Measurements from ENCODE around the gene CD27. TPM values are rescaled to one million over a fixed set of nuclear protein-coding genes. Genes with fewer than 3 reads are reported as not detected.

The CD27 gene
- total and polyA plus RNA-seq, 2 experiments from 2014 or later = 0.53 TPM; not detected in 1

DNA sequence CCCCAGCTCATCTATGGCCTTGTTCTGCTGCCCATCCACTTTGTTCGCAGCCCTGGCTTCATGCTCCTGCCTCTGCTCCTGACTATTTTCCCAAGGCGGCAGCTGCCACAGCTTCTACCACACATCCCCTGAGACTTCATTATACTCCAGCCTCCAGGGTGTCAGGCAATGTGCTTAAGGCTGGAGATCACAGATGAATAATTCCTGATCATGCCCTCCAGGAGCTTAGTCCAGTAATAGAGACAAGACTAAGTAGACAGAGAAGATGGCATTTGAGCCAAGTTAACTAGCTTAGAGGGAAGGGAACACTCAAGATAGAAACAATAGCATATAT, 14.2 kb downstream of the CD27 start:
- H3K27me3 Mint-ChIP-seq (ENCODE audit: insufficient read depth, low read depth, poor library complexity) = peaks cover 8% of the 10 kb centered on the region
- no peaks in the 10 kb centered on the region for H3F3A ChIP-seq (replicated peaks; ENCODE audit: low read depth)
- H3K4me1 Mint-ChIP-seq = no peaks in the 10 kb centered on the region
- H3K36me3 ChIP-seq (ENCODE audit: insufficient read depth) = peaks cover under 1% of the 10 kb centered on the region; the same call in 1 of the 2 replicates
- H3K27ac ChIP-seq (ENCODE audit: low read depth) = no peak overlapping the region
- no peaks in the 10 kb centered on the region for H3K9me3 Mint-ChIP-seq
- H3K27ac Mint-ChIP-seq = no peak overlapping the region
- H3K36me3 Mint-ChIP-seq (ENCODE audit: low read depth) = peaks cover 35% of the 10 kb centered on the region
- no peaks in the 10 kb centered on the region for H3K27me3 ChIP-seq (ENCODE audit: insufficient read depth)
- TF ChIP-seq EZH2phosphoT487 (IDR thresholded peaks at IDR 0.05; ENCODE audit: unreplicated experiment) = no peak
- TF ChIP-seq, protein P1, sequence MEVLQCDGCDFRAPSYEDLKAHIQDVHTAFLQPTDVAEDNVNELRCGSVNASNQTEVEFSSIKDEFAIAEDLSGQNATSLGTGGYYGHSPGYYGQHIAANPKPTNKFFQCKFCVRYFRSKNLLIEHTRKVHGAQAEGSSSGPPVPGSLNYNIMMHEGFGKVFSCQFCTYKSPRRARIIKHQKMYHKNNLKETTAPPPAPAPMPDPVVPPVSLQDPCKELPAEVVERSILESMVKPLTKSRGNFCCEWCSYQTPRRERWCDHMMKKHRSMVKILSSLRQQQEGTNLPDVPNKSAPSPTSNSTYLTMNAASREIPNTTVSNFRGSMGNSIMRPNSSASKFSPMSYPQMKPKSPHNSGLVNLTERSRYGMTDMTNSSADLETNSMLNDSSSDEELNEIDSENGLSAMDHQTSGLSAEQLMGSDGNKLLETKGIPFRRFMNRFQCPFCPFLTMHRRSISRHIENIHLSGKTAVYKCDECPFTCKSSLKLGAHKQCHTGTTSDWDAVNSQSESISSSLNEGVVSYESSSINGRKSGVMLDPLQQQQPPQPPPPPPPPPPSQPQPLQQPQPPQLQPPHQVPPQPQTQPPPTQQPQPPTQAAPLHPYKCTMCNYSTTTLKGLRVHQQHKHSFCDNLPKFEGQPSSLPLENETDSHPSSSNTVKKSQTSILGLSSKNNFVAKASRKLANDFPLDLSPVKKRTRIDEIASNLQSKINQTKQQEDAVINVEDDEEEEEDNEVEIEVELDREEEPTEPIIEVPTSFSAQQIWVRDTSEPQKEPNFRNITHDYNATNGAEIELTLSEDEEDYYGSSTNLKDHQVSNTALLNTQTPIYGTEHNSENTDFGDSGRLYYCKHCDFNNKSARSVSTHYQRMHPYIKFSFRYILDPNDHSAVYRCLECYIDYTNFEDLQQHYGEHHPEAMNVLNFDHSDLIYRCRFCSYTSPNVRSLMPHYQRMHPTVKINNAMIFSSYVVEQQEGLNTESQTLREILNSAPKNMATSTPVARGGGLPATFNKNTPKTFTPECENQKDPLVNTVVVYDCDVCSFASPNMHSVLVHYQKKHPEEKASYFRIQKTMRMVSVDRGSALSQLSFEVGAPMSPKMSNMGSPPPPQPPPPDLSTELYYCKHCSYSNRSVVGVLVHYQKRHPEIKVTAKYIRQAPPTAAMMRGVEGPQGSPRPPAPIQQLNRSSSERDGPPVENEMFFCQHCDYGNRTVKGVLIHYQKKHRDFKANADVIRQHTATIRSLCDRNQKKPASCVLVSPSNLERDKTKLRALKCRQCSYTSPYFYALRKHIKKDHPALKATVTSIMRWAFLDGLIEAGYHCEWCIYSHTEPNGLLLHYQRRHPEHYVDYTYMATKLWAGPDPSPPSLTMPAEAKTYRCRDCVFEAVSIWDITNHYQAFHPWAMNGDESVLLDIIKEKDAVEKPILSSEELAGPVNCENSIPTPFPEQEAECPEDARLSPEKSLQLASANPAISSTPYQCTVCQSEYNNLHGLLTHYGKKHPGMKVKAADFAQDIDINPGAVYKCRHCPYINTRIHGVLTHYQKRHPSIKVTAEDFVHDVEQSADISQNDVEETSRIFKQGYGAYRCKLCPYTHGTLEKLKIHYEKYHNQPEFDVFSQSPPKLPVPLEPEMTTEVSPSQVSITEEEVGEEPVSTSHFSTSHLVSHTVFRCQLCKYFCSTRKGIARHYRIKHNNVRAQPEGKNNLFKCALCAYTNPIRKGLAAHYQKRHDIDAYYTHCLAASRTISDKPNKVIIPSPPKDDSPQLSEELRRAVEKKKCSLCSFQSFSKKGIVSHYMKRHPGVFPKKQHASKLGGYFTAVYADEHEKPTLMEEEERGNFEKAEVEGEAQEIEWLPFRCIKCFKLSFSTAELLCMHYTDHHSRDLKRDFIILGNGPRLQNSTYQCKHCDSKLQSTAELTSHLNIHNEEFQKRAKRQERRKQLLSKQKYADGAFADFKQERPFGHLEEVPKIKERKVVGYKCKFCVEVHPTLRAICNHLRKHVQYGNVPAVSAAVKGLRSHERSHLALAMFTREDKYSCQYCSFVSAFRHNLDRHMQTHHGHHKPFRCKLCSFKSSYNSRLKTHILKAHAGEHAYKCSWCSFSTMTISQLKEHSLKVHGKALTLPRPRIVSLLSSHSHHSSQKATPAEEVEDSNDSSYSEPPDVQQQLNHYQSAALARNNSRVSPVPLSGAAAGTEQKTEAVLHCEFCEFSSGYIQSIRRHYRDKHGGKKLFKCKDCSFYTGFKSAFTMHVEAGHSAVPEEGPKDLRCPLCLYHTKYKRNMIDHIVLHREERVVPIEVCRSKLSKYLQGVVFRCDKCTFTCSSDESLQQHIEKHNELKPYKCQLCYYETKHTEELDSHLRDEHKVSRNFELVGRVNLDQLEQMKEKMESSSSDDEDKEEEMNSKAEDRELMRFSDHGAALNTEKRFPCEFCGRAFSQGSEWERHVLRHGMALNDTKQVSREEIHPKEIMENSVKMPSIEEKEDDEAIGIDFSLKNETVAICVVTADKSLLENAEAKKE (CRISPR knock-in tag; IDR thresholded peaks at IDR 0.05) = no peak
- TF ChIP-seq, protein P2, sequence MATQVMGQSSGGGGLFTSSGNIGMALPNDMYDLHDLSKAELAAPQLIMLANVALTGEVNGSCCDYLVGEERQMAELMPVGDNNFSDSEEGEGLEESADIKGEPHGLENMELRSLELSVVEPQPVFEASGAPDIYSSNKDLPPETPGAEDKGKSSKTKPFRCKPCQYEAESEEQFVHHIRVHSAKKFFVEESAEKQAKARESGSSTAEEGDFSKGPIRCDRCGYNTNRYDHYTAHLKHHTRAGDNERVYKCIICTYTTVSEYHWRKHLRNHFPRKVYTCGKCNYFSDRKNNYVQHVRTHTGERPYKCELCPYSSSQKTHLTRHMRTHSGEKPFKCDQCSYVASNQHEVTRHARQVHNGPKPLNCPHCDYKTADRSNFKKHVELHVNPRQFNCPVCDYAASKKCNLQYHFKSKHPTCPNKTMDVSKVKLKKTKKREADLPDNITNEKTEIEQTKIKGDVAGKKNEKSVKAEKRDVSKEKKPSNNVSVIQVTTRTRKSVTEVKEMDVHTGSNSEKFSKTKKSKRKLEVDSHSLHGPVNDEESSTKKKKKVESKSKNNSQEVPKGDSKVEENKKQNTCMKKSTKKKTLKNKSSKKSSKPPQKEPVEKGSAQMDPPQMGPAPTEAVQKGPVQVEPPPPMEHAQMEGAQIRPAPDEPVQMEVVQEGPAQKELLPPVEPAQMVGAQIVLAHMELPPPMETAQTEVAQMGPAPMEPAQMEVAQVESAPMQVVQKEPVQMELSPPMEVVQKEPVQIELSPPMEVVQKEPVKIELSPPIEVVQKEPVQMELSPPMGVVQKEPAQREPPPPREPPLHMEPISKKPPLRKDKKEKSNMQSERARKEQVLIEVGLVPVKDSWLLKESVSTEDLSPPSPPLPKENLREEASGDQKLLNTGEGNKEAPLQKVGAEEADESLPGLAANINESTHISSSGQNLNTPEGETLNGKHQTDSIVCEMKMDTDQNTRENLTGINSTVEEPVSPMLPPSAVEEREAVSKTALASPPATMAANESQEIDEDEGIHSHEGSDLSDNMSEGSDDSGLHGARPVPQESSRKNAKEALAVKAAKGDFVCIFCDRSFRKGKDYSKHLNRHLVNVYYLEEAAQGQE (IDR thresholded peaks at IDR 0.05; ENCODE audit: unreplicated experiment) = no peak
- no peak for TF ChIP-seq JUNB (IDR thresholded peaks at IDR 0.05; ENCODE audit: unreplicated experiment)
- TF ChIP-seq ZNF114 (CRISPR knock-in tag; IDR thresholded peaks at IDR 0.05) = no peak
- TF ChIP-seq, protein P3, sequence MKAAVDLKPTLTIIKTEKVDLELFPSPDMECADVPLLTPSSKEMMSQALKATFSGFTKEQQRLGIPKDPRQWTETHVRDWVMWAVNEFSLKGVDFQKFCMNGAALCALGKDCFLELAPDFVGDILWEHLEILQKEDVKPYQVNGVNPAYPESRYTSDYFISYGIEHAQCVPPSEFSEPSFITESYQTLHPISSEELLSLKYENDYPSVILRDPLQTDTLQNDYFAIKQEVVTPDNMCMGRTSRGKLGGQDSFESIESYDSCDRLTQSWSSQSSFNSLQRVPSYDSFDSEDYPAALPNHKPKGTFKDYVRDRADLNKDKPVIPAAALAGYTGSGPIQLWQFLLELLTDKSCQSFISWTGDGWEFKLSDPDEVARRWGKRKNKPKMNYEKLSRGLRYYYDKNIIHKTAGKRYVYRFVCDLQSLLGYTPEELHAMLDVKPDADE (IDR thresholded peaks at IDR 0.05) = no peak
- TF ChIP-seq POLR2AphosphoS5 (IDR thresholded peaks at IDR 0.05; ENCODE audit: low read depth) = no peak
- TF ChIP-seq ZNF331 (CRISPR knock-in tag; IDR thresholded peaks at IDR 0.05; ENCODE audit: low read depth) = no peak
- TF ChIP-seq EZH2 (IDR thresholded peaks at IDR 0.05; ENCODE audit: low read depth, unreplicated experiment) = no peak
- TF ChIP-seq, protein P4, sequence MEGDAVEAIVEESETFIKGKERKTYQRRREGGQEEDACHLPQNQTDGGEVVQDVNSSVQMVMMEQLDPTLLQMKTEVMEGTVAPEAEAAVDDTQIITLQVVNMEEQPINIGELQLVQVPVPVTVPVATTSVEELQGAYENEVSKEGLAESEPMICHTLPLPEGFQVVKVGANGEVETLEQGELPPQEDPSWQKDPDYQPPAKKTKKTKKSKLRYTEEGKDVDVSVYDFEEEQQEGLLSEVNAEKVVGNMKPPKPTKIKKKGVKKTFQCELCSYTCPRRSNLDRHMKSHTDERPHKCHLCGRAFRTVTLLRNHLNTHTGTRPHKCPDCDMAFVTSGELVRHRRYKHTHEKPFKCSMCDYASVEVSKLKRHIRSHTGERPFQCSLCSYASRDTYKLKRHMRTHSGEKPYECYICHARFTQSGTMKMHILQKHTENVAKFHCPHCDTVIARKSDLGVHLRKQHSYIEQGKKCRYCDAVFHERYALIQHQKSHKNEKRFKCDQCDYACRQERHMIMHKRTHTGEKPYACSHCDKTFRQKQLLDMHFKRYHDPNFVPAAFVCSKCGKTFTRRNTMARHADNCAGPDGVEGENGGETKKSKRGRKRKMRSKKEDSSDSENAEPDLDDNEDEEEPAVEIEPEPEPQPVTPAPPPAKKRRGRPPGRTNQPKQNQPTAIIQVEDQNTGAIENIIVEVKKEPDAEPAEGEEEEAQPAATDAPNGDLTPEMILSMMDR (conservative IDR thresholded peaks at IDR 0.05; ENCODE audit: low read depth in 2 of 2) = no peak
- no peaks in the 10 kb centered on the region for H3K9me2 ChIP-seq (ENCODE audit: insufficient read depth)
- no peak overlapping the region for H3K4me2 ChIP-seq
- no peak overlapping the region for H3K4me3 ChIP-seq
- H2AFZ ChIP-seq = no peak overlapping the region
- H4K20me1 ChIP-seq (replicated peaks; ENCODE audit: insufficient read depth) = no peaks in the 10 kb centered on the region
- no peak overlapping the region for H3K4me3 Mint-ChIP-seq
- ATAC-seq (no peak), DNase-seq (ENCODE audit: low spot score) (no peak)
- no peaks in the 10 kb centered on the region for H3K79me2 ChIP-seq (replicated peaks; ENCODE audit: insufficient read depth)
- H3K4me1 ChIP-seq (ENCODE audit: insufficient read depth) = no peaks in the 10 kb centered on the region
